HEK293T (cell line): ENCODE measurements around the gene RORC.

Experiments used
- BHLHE40 ChIP-seq: fragments of 450-650 bp; IDR thresholded peaks from 2 replicates; pipeline ENCODE4 v1.6.1; 2016; ENCODE audit warnings: mild to moderate bottlenecking, moderate library complexity, borderline replicate concordance
- CTBP1 ChIP-seq: fragments of 450-650 bp; IDR thresholded peaks from 2 replicates; pipeline ENCODE4 v1.6.1; 2016; ENCODE audit warnings: borderline replicate concordance
- ELF4 ChIP-seq: fragments of 450-650 bp; IDR thresholded peaks from 2 replicates; pipeline ENCODE4 v1.6.1; 2017; ENCODE audit warnings: antibody characterized with exemption
- FOXA1 ChIP-seq: fragments of 450-650 bp; IDR thresholded peaks from 2 replicates; pipeline ENCODE4 v1.6.1; 2016; ENCODE audit warnings: mild to moderate bottlenecking
- FOXK2 ChIP-seq: fragments of 450-650 bp; IDR thresholded peaks from 2 replicates; pipeline ENCODE4 v1.6.1; 2016; ENCODE audit warnings: mild to moderate bottlenecking
- FOXM1 ChIP-seq: fragments of 450-650 bp; IDR thresholded peaks from 2 replicates; pipeline ENCODE4 v1.6.1; 2017; ENCODE audit warnings: mild to moderate bottlenecking, borderline replicate concordance
- HDGF ChIP-seq: fragments of 450-650 bp; IDR thresholded peaks from 2 replicates; pipeline ENCODE4 v1.6.1; 2017; ENCODE audit warnings: antibody characterized with exemption, borderline replicate concordance
- L3MBTL2 ChIP-seq: fragments of 450-650 bp; conservative IDR thresholded peaks from 2 replicates; pipeline ENCODE4 v1.6.1; 2016; ENCODE audit warnings: mild to moderate bottlenecking
- SP1 ChIP-seq: fragments of 450-650 bp; IDR thresholded peaks from 2 replicates; pipeline ENCODE4 v1.6.1; 2017
- SUZ12 ChIP-seq: fragments of 450-650 bp; IDR thresholded peaks from 2 replicates; pipeline ENCODE4 v1.6.1; 2016; ENCODE audit warnings: mild to moderate bottlenecking
- ZNF384 ChIP-seq: fragments of 450-650 bp; IDR thresholded peaks from 2 replicates; pipeline ENCODE4 v1.6.1; 2016

DNA sequence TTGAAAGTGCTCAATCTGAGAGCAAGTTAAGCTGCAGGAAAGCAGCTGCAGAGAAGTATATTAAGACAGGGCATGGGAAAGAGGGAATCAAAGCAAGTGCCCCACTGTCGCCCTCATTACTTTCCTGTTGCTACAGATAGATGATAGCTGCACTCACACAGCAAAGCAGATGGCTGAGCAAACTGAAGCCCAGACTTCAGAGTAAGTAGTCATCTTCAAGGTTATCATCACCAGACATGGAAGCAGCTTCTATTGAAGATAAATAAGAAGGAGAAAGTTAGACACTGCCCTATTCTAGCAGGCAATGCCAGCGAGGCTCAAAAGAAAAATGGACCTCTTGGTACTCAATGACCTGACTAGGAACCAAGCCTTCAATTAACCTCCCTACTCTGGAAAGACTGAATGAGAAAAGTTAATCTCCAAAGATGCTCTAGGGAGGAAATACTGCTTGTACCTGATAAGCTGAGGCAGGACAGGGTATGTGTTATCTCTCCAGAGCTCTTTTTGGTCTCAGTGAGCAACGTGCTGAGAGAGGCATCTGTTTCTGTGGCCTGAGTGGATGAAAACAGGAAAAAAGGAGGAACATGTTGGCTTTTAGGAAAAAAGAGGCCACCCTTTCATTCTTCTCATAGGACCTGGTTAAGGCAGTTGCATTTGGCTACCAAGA lies 57.2 kb downstream of the RORC start:
- TF ChIP-seq ZNF384 (no peak), FOXK2 (no peak), SP1 (no peak), HDGF (no peak), SUZ12 (no peak), ELF4 (no peak), FOXA1 (no peak), BHLHE40 (no peak), L3MBTL2 (no peak), FOXM1 (no peak), CTBP1 (no peak)
